DMS 273 treated with DMSO at 0.1 percent for 48 hours (cell line): ENCODE measurements around the gene PALD1.
"Not testable (repeated sequence)": the region's sequence is repeated elsewhere in the genome, so short reads cannot be mapped to it uniquely, and the experiment has no call there.

Source experiments
- DNase-seq: peaks from one replicate; lab custom pipeline; 2025; lab: John Stamatoyannopoulos, UW

PALD1 gene

GRCh38 chr10:70481831-70482530 lies 3.4 kb downstream of the PALD1 start:
- DNase-seq: no peak

DNA sequence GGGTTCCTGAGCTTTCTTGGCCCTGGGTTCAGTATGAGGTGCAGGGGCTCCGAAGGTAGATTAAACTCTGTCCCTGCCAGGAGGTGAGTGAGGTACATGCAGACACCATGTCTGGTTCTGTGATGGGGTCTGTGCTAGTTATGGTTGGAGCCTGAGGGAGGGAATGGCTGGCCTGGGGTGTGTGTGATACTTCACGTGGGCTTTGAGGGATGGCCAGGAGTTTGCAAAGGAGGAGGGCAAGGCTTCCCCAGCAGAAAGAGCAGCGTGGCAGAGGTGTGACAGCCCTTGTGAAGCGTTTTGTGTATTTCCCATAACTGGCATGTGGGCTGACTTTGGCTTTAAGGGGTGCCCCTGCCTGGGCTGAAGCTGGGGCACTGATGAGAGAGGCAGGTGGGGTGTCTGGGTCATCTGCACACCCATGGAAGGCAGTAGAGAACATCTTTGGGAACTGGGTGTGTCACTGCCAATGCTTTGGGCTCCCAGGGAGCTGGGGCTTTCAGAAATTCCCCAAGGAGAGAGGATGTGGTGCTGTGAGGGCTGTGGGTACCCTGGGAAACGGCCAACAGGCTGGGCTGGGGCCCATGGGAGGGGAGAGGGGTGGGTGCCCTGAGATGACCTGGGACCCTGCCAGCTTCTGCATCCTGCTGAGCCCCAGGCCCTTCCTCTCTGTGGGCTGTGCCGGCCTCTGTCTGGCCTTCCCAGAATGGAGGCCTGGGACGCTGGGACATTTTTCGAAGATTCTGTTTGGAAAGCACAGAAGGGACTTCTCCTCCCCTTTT lies 4.6 kb downstream of the PALD1 start:
- DNase-seq: no peak

GRCh38 chr10:70483872-70484271 lies 5.3 kb downstream of the PALD1 start:
- not testable (repeated sequence) for DNase-seq

GRCh38 chr10:70487824-70488223 lies 9.3 kb downstream of the PALD1 start:
- DNase-seq: no peak

- no peak for DNase-seq
Measured at GRCh38 chr10:70490142-70490541, 11.6 kb downstream of the PALD1 start.

DNA sequence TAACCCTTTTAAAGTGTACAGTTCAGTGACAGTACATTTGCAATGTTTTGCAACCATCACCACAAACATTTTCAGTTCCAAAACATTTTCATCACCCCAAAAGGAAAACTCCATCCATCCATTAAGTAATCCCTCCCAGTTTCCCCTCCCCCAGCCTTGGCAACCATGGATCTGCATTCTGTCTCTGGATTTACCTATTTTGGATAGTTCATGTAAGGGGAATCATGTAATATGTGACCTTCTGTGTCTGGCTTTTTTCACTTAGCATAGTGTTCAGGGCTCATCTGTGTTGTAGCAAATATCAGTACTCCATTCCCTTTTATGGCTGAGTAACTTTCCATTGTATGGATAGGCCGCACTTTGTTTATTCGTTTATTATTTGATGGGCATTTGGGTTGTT lies 13.0 kb downstream of the PALD1 start:
- DNase-seq: no peak

GRCh38 chr10:70492786-70493659 lies 14.5 kb downstream of the PALD1 start:
- DNase-seq: no peak

GRCh38 chr10:70493660-70494234 lies 15.2 kb downstream of the PALD1 start:
- DNase-seq: no peak

- no peak for DNase-seq
Measured at GRCh38 chr10:70494536-70494935, 16.0 kb downstream of the PALD1 start.

GRCh38 chr10:70494966-70495365 lies 16.4 kb downstream of the PALD1 start:
- DNase-seq: no peak

- DNase-seq: no peak
Measured at GRCh38 chr10:70495691-70496261, 17.2 kb downstream of the PALD1 start.

GRCh38 chr10:70496341-70497119 lies 18.0 kb downstream of the PALD1 start:
- DNase-seq: no peak

DNA sequence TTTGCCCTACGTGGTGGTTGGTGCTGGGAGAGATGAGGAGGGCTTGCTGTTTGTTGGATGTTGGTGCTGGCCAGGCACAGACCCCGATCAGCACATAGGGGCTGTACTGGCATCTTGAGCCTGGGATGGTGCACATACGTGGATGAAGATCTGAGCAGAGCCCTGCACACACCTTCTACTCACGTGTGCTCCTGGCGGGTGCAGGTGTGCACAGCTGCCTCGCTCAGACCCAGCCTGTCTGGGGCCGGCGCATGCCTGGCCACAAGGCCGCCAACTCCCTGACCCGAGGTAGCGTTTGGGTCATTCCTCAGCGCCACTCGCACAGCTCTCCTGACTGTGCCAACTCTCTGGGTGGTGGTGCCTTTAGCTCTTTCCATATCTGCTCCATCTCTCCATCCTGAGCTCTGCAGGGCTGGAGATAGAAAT lies 18.6 kb downstream of the PALD1 start:
- DNase-seq: no peak

DNA sequence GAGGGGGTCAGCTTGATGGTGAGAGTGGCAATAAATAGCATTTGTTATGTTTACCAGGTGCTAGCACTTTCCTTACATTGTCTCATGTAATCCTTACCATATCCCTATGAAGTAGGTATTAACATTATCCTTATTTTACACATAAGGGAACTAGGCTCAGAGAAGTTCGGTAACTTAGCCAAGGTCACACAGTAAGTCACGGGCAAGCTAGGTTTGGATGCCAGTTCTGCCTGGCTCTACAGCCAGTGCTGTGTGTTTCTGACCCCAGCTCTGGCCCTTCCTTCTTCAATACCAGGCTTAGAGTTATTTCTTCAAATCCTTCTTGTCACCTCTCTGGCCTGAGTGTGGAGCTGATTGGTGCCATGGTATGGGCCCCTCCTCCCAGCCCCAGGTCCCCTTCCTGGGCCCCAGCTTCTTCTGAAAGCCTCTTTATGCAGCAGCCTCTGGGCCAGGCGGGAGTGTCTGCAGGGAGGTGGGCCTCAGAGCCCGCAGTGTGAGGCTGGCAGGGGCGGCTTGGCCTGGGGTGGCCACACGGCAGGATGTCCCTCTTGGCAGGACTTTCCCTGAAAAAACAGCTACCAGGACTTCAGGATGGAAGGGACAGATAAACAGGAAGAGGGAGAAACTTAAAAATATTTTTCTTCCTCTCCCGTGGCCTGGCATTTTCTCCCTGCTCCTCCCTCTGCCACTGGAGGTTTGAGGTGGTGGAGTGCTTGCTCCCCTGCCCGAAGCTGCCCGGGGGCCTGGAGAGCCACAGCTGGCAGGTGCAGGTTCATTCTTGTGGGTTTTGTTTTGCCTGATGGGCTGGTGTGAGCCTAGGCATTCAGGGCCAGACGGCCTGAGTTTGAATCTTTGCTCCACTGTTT lies 20.6 kb downstream of the PALD1 start:
- DNase-seq: no peak

GRCh38 chr10:70499836-70500167 lies 21.2 kb downstream of the PALD1 start:
- no peak for DNase-seq

GRCh38 chr10:70500368-70500767 lies 21.8 kb downstream of the PALD1 start:
- DNase-seq: no peak

DNA sequence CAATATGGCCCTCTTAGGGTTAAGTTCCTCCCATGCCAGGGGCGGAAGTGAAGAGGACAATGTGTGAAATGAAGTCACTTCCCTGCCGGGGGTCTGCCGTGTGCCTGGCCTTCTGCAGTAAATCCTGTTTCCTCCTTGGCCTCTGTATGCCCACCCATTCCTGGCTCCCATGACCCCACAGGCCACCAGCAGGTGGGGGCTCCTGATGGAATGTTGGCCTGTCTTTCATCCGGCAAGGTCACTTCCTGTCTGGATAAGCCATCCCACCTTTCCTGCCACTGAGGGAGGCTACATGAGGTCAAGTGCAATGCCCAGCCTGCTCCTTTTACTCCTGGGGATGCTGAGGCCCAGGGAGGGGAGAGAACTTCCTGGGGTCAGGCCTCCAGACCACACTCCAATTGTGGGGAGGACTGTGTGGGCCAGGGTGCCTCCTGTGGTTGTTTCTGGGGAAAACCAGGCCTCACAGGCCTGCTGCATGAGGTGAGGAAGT lies 22.3 kb downstream of the PALD1 start:
- no peak for DNase-seq

DNA sequence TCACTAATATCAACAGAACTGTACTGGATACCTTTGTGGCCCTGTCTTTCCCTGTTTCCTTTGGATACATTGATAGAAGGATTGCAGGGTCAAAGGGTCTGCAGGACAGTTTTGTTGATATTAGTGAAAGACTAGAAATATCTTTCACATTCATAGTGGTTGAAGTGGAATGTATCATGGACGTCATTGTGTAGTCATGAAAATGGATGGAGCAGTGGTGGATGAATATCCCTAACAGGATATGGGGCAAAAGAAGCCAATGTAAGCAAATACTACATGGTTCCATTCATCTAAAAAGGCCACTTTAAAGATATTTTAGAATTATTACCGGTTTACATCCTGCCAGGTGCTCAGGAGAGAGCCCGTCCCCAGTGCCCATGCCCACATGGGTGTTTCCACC lies 23.8 kb downstream of the PALD1 start:
- DNase-seq: no peak

GRCh38 chr10:70503776-70504175 lies 25.2 kb downstream of the PALD1 start:
- DNase-seq: no peak
